Activated CD4-positive, alpha-beta T cell treated with anti-CD3 and anti-CD28 coated beads for 36 hours (primary cell): ENCODE measurements around the gene FNDC3B. TPM values are rescaled to one million over a fixed set of nuclear protein-coding genes. Genes with fewer than 3 reads are reported as not detected.

Experiments used
- ATAC-seq: fragments of 200-7000 bp; cut with Tn5 transposase; one replicate; pipeline ENCODE4 v1.10.0; 2021; ENCODE audit warnings: mild to moderate bottlenecking, moderate library complexity
- CTCF ChIA-PET: fragments of 350-600 bp; sonication (Branson Sonifier 250); formaldehyde crosslinking; loops from one replicate; lab custom pipeline; 2021; ENCODE audit warnings: antibody characterized with exemption; lab: Charles Lee
- POLR2A ChIA-PET: fragments of 350-600 bp; sonication (Branson Sonifier 250); formaldehyde crosslinking; loops from one replicate; lab custom pipeline; 2021; ENCODE audit warnings: antibody characterized with exemption, inconsistent platforms; lab: Charles Lee
- DNase-seq: peaks from one replicate; pipeline ENCODE4 v3.0.0-alpha.2; 2020
- H3K27ac Mint-ChIP-seq: one replicate; pipeline ENCODE4 v1.8.0; 2021; ENCODE audit warnings: mixed read lengths
- H3K27me3 Mint-ChIP-seq: one replicate; pipeline ENCODE4 v1.8.0; 2021; ENCODE audit warnings: mixed read lengths
- H3K36me3 Mint-ChIP-seq: one replicate; pipeline ENCODE4 v1.8.0; 2021; ENCODE audit warnings: low read depth, mixed read lengths
- H3K4me1 Mint-ChIP-seq: one replicate; pipeline ENCODE4 v1.8.0; 2021; ENCODE audit warnings: mixed read lengths
- H3K4me3 Mint-ChIP-seq: one replicate; pipeline ENCODE4 v1.8.0; 2021; ENCODE audit warnings: mild to moderate bottlenecking, moderate library complexity, mixed read lengths
- H3K9me3 Mint-ChIP-seq: one replicate; pipeline ENCODE4 v1.8.0; 2021; ENCODE audit warnings: low read depth, mixed read lengths
- intact Hi-C, 2 experiments: fragments of 100-400 bp; cut with DNase I in 1 of 2; cut with micrococcal nuclease in 1 of 2; formaldehyde crosslinking; loops; one replicate each; pipeline versions ENCODE4 v1.14.2 to v1.15.1; 2022 to 2024; cut with DNase I, micrococcal nuclease
- total RNA-seq, 2 experiments: library from RNA; stranded (reverse); gene quantifications; one replicate each; pipeline ENCODE4 v1.2.3, GENCODE V29; 2021

FNDC3B gene
- total RNA-seq, 2 experiments from 2014 or later = 10.5 to 14.2 TPM

GRCh38 chr3:172218350-172219323 is 179.3 kb downstream of the FNDC3B start:
- Mint-ChIP-seq H3K4me1 (peaks cover 14% of the 10 kb centered on the region), H3K36me3 (no peaks in the 10 kb centered on the region), H3K27ac (no peak overlapping the region), H3K27me3 (no peaks in the 10 kb centered on the region), H3K9me3 (no peaks in the 10 kb centered on the region), H3K4me3 (no peak overlapping the region)
- POLR2A ChIA-PET = no interaction called here
- intact Hi-C loops = no loop called here
- DNase-seq = no peak
- peak; percentile 58 for ATAC-seq
- CTCF ChIA-PET = interaction anchor here (0.6 to 1.0 kb wide), 4 partner anchors 8 to 1751 kb away, joined by 3 read pairs; no protein-coding TSS in a partner anchor

- CTCF ChIA-PET = no interaction called here
- Mint-ChIP-seq H3K9me3 (no peaks in the 10 kb centered on the region), H3K4me1 (peaks cover 5% of the 10 kb centered on the region), H3K27me3 (no peaks in the 10 kb centered on the region), H3K4me3 (no peak overlapping the region), H3K27ac (no peak overlapping the region), H3K36me3 (no peaks in the 10 kb centered on the region)
- intact Hi-C loops = no loop called here
- POLR2A ChIA-PET = no interaction called here
- ATAC-seq (no peak), DNase-seq (no peak)
Measured at GRCh38 chr3:172219750-172220149, 180.4 kb downstream of the FNDC3B start.

- no peaks in the 10 kb centered on the region for H3K27me3 Mint-ChIP-seq
- no peaks in the 10 kb centered on the region for H3K9me3 Mint-ChIP-seq
- peaks cover 5% of the 10 kb centered on the region for H3K4me1 Mint-ChIP-seq
- POLR2A ChIA-PET = no interaction called here
- CTCF ChIA-PET = interaction anchor here (0.7 to 1.2 kb wide), 3 partner anchors 17 to 129 kb away, joined by 3 to 4 read pairs (median 3); no protein-coding TSS in a partner anchor
- intact Hi-C loops = no loop called here
- H3K4me3 Mint-ChIP-seq = no peak overlapping the region
- H3K27ac Mint-ChIP-seq = no peak overlapping the region
- no peak for DNase-seq
- ATAC-seq = no peak
- peaks cover 4% of the 10 kb centered on the region for H3K36me3 Mint-ChIP-seq
Measured at GRCh38 chr3:172221547-172221946, 182.2 kb downstream of the FNDC3B start.

- ATAC-seq (no peak), DNase-seq (no peak)
- Mint-ChIP-seq H3K27me3 (no peaks in the 10 kb centered on the region), H3K36me3 (peaks cover 7% of the 10 kb centered on the region), H3K27ac (no peak overlapping the region), H3K4me3 (no peak overlapping the region), H3K4me1 (peaks cover 5% of the 10 kb centered on the region), H3K9me3 (no peaks in the 10 kb centered on the region)
- ChIA-PET CTCF (interaction anchor here (0.6 to 1.0 kb wide), 2 partner anchors 14 to 22 kb away, joined by 3 to 4 read pairs; no protein-coding TSS in a partner anchor), POLR2A (no interaction called here)
- intact Hi-C loops = no loop called here
Measured at GRCh38 chr3:172222478-172223071, 183.2 kb downstream of the FNDC3B start.

GRCh38 chr3:172223870-172224269 is 184.5 kb downstream of the FNDC3B start:
- DNase-seq (no peak), ATAC-seq (no peak)
- intact Hi-C loops = no loop called here
- Mint-ChIP-seq H3K27me3 (no peaks in the 10 kb centered on the region), H3K4me3 (no peak overlapping the region), H3K4me1 (peaks cover under 1% of the 10 kb centered on the region), H3K27ac (no peak overlapping the region), H3K9me3 (no peaks in the 10 kb centered on the region), H3K36me3 (peaks cover 7% of the 10 kb centered on the region)
- POLR2A ChIA-PET = interaction anchor here (0.6 kb wide), 1 partner anchor 45 kb away, joined by 3 read pairs; no protein-coding TSS in a partner anchor
- CTCF ChIA-PET = interaction anchor here (0.6 kb wide), 1 partner anchor 419 kb away, joined by 3 read pairs; no protein-coding TSS in a partner anchor

GRCh38 chr3:172224560-172225214 is 185.3 kb downstream of the FNDC3B start:
- CTCF ChIA-PET = no interaction called here
- DNase-seq = no peak
- intact Hi-C loops = no loop called here

GRCh38 chr3:172225215-172225707 is 185.9 kb downstream of the FNDC3B start:
- no peaks in the 10 kb centered on the region for H3K27me3 Mint-ChIP-seq
- intact Hi-C loops = no loop called here
- no peak overlapping the region for H3K27ac Mint-ChIP-seq

More at GRCh38 chr3:172224560-172225214, 185.3 kb downstream of the FNDC3B start:
- H3K4me1 Mint-ChIP-seq = no peaks in the 10 kb centered on the region
- H3K9me3 Mint-ChIP-seq = no peaks in the 10 kb centered on the region
- no peak overlapping the region for H3K4me3 Mint-ChIP-seq
- POLR2A ChIA-PET = interaction anchor here (0.6 kb wide), 1 partner anchor 44 kb away, joined by 3 read pairs; no protein-coding TSS in a partner anchor
- peaks cover 13% of the 10 kb centered on the region for H3K36me3 Mint-ChIP-seq
- ATAC-seq = no peak
- H3K27ac Mint-ChIP-seq = no peak overlapping the region
- no peaks in the 10 kb centered on the region for H3K27me3 Mint-ChIP-seq

GRCh38 chr3:172226831-172227230 is 187.5 kb downstream of the FNDC3B start:
- H3K36me3 Mint-ChIP-seq = peaks cover 19% of the 10 kb centered on the region
- POLR2A ChIA-PET = interaction anchor here (0.7 kb wide), 1 partner anchor 42 kb away, joined by 5 read pairs; no protein-coding TSS in a partner anchor

More at GRCh38 chr3:172225215-172225707, 185.9 kb downstream of the FNDC3B start:
- DNase-seq (no peak), ATAC-seq (no peak)
- H3K4me1 Mint-ChIP-seq = no peaks in the 10 kb centered on the region
- POLR2A ChIA-PET = no interaction called here
- peaks cover 13% of the 10 kb centered on the region for H3K36me3 Mint-ChIP-seq
- no peak overlapping the region for H3K4me3 Mint-ChIP-seq
- H3K9me3 Mint-ChIP-seq = no peaks in the 10 kb centered on the region
- CTCF ChIA-PET = no interaction called here

GRCh38 chr3:172227340-172228035 is 188.1 kb downstream of the FNDC3B start:
- Mint-ChIP-seq H3K9me3 (no peaks in the 10 kb centered on the region), H3K4me1 (no peaks in the 10 kb centered on the region), H3K36me3 (peaks cover 19% of the 10 kb centered on the region), H3K4me3 (no peak overlapping the region), H3K27me3 (no peaks in the 10 kb centered on the region), H3K27ac (no peak overlapping the region)
- no peak for DNase-seq
- ChIA-PET POLR2A (no interaction called here), CTCF (interaction anchor here (1.2 kb wide), 1 partner anchor 9 kb away, joined by 3 read pairs; no protein-coding TSS in a partner anchor)
- no peak for ATAC-seq
- intact Hi-C loops = no loop called here

More at GRCh38 chr3:172226831-172227230, 187.5 kb downstream of the FNDC3B start:
- Mint-ChIP-seq H3K4me1 (no peaks in the 10 kb centered on the region), H3K9me3 (no peaks in the 10 kb centered on the region), H3K27me3 (no peaks in the 10 kb centered on the region), H3K4me3 (no peak overlapping the region), H3K27ac (no peak overlapping the region)
- intact Hi-C loops = no loop called here
- ATAC-seq (no peak), DNase-seq (no peak)
- CTCF ChIA-PET = interaction anchor here (1.2 kb wide), 1 partner anchor 9 kb away, joined by 3 read pairs; no protein-coding TSS in a partner anchor

- peaks cover 19% of the 10 kb centered on the region for H3K36me3 Mint-ChIP-seq
- H3K9me3 Mint-ChIP-seq = no peaks in the 10 kb centered on the region
- no peaks in the 10 kb centered on the region for H3K4me1 Mint-ChIP-seq
- intact Hi-C loops = no loop called here
- H3K27me3 Mint-ChIP-seq = no peaks in the 10 kb centered on the region
- no peak for ATAC-seq
- H3K4me3 Mint-ChIP-seq = no peak overlapping the region
- no peak for DNase-seq
- H3K27ac Mint-ChIP-seq = no peak overlapping the region
- POLR2A ChIA-PET = no interaction called here
- CTCF ChIA-PET = no interaction called here
Measured at GRCh38 chr3:172228036-172228415, 188.6 kb downstream of the FNDC3B start.
